GM12872 (cell line): ENCODE results near the gene FOXO1.

Experiments
- CTCF ChIP-seq: IDR thresholded peaks from 3 replicates; pipeline ENCODE4 v1.5.1; 2011; ENCODE audit warnings: low read depth, mild to moderate bottlenecking, low read length, moderate library complexity; ENCODE audit not compliant: insufficient read depth

The FOXO1 gene

GRCh38 chr13:40536443-40537113, 129.9 kb downstream of the FOXO1 start:
- no peak for TF ChIP-seq CTCF

GRCh38 chr13:40535345-40535836, 131.1 kb downstream of the FOXO1 start:
- TF ChIP-seq CTCF: no peak

- no peak for TF ChIP-seq CTCF
These were observed 132.0 kb downstream of the FOXO1 start for GRCh38 chr13:40534456-40534855.

- TF ChIP-seq CTCF: no peak
These were observed 133.4 kb downstream of the FOXO1 start for GRCh38 chr13:40533072-40533471.

- no peak for TF ChIP-seq CTCF
These were observed 135.5 kb downstream of the FOXO1 start for GRCh38 chr13:40530961-40531360.

GRCh38 chr13:40528881-40529280, 137.6 kb downstream of the FOXO1 start:
- TF ChIP-seq CTCF: no peak

- no peak for TF ChIP-seq CTCF
These were observed 138.5 kb downstream of the FOXO1 start for GRCh38 chr13:40527914-40528313.
